SJSA1 (cell line): ENCODE results near the gene MRC2. TPM values are rescaled to one million over a fixed set of nuclear protein-coding genes. Genes with fewer than 3 reads are reported as not detected.
"Not testable (repeated sequence)": the region's sequence is repeated elsewhere in the genome, so short reads cannot be mapped to it uniquely, and the experiment has no call there.

ENCODE experiments used
- DNase-seq, 2 experiments: peaks; one replicate each; pipeline ENCODE4 v3.0.0-alpha.2; 2015 to 2020; ENCODE audit warnings: low spot score in 2 of 2, low read depth in 1 of 2
- H3K27ac ChIP-seq: fragments of 250-450 bp; sonication (Bioruptor Pico); 2 replicates; pipeline ENCODE4 v1.5.1; 2020; ENCODE audit warnings: mild to moderate bottlenecking, moderate library complexity
- H3K27me3 ChIP-seq: fragments of 250-450 bp; sonication (Bioruptor Pico); replicated peaks from 2 replicates; pipeline ENCODE4 v1.5.1; 2020; ENCODE audit warnings: mild to moderate bottlenecking, moderate library complexity
- H3K36me3 ChIP-seq: fragments of 250-450 bp; sonication (Bioruptor Pico); 2 replicates; pipeline ENCODE4 v1.5.1; 2020; ENCODE audit warnings: mild to moderate bottlenecking
- H3K4me1 ChIP-seq: fragments of 250-450 bp; sonication (Bioruptor Pico); replicated peaks from 2 replicates; pipeline ENCODE4 v1.6.1; 2021; ENCODE audit warnings: mild to moderate bottlenecking
- H3K4me3 ChIP-seq: fragments of 250-450 bp; sonication (Bioruptor Pico); 2 replicates; pipeline ENCODE4 v1.5.1; 2020; ENCODE audit warnings: mild to moderate bottlenecking
- H3K9me3 ChIP-seq: fragments of 250-450 bp; sonication (Bioruptor Pico); replicated peaks from 2 replicates; pipeline ENCODE4 v1.5.1; 2020; ENCODE audit warnings: mild to moderate bottlenecking
- total RNA-seq: library from RNA; depleted of rRNA; stranded (reverse); fragments of >200 nt; shearing (Covaris generic); gene quantifications from 2 replicates; pipeline ENCODE4 v1.2.3, GENCODE V29; 2014

The MRC2 gene
- total RNA-seq, 1 experiment from 2014 or later, result 202 TPM

- Histone ChIP-seq H3K27me3 (no peaks in the 10 kb centered on the region), H3K27ac (no peak overlapping the region), H3K4me3 (no peak overlapping the region), H3K9me3 (no peaks in the 10 kb centered on the region), H3K36me3 (peaks cover 86% of the 10 kb centered on the region), H3K4me1 (no peaks in the 10 kb centered on the region)
- DNase-seq, result no peak
Observed at GRCh38 chr17:62599964-62600657, 27.4 kb upstream of the MRC2 start.

GRCh38 chr17:62600805-62601204 is 26.7 kb upstream of the MRC2 start:
- peaks cover 85% of the 10 kb centered on the region for H3K36me3 ChIP-seq
- DNase-seq, result no peak
- H3K27me3 ChIP-seq, result no peaks in the 10 kb centered on the region
- H3K4me1 ChIP-seq, result no peaks in the 10 kb centered on the region
- H3K27ac ChIP-seq, result no peak overlapping the region
- H3K4me3 ChIP-seq, result no peak overlapping the region
- H3K9me3 ChIP-seq, result no peaks in the 10 kb centered on the region

GRCh38 chr17:62601471-62601870 is 26.0 kb upstream of the MRC2 start:
- Histone ChIP-seq H3K4me3 (no peak overlapping the region), H3K27ac (no peak overlapping the region), H3K4me1 (no peaks in the 10 kb centered on the region), H3K9me3 (no peaks in the 10 kb centered on the region), H3K27me3 (no peaks in the 10 kb centered on the region), H3K36me3 (peaks cover 84% of the 10 kb centered on the region)
- DNase-seq, result no peak

- peaks cover 79% of the 10 kb centered on the region for H3K36me3 ChIP-seq
- DNase-seq, result not testable (repeated sequence)
Observed at GRCh38 chr17:62603783-62604182, 23.7 kb upstream of the MRC2 start.

GRCh38 chr17:62605588-62605987 is 21.9 kb upstream of the MRC2 start:
- DNase-seq, result no peak
- no peak overlapping the region for H3K27ac ChIP-seq
- H3K9me3 ChIP-seq, result no peaks in the 10 kb centered on the region
- H3K4me3 ChIP-seq, result no peak overlapping the region
- H3K36me3 ChIP-seq, result peaks cover 79% of the 10 kb centered on the region
- no peaks in the 10 kb centered on the region for H3K27me3 ChIP-seq
- H3K4me1 ChIP-seq, result peaks cover 5% of the 10 kb centered on the region; the same call in 1 of the 2 replicates

More at GRCh38 chr17:62603783-62604182, 23.7 kb upstream of the MRC2 start:
- not testable (repeated sequence) for H3K27ac ChIP-seq, H3K9me3 ChIP-seq, H3K4me1 ChIP-seq, H3K4me3 ChIP-seq, H3K27me3 ChIP-seq

GRCh38 chr17:62611292-62611691 is 16.2 kb upstream of the MRC2 start:
- no peak overlapping the region for H3K4me3 ChIP-seq
- no peak overlapping the region for H3K27ac ChIP-seq
- no peaks in the 10 kb centered on the region for H3K9me3 ChIP-seq
- DNase-seq, result no peak
- no peaks in the 10 kb centered on the region for H3K27me3 ChIP-seq
- H3K4me1 ChIP-seq, result peaks cover 5% of the 10 kb centered on the region; the same call in 1 of the 2 replicates
- H3K36me3 ChIP-seq, result peaks cover 80% of the 10 kb centered on the region

GRCh38 chr17:62611728-62612127 is 15.7 kb upstream of the MRC2 start:
- no peak for DNase-seq
- Histone ChIP-seq H3K4me1 (peaks cover 5% of the 10 kb centered on the region; the same call in 1 of the 2 replicates), H3K4me3 (no peak overlapping the region), H3K27ac (no peak overlapping the region), H3K9me3 (no peaks in the 10 kb centered on the region), H3K36me3 (peaks cover 76% of the 10 kb centered on the region), H3K27me3 (no peaks in the 10 kb centered on the region)

GRCh38 chr17:62612289-62612688 is 15.2 kb upstream of the MRC2 start:
- not testable (repeated sequence) for H3K27ac ChIP-seq, H3K4me3 ChIP-seq, H3K4me1 ChIP-seq, DNase-seq, H3K27me3 ChIP-seq, H3K9me3 ChIP-seq
- H3K36me3 ChIP-seq, result peaks cover 76% of the 10 kb centered on the region

- not testable (repeated sequence) for DNase-seq, H3K27me3 ChIP-seq, H3K9me3 ChIP-seq, H3K27ac ChIP-seq, H3K4me3 ChIP-seq, H3K4me1 ChIP-seq
- H3K36me3 ChIP-seq, result peaks cover 68% of the 10 kb centered on the region
Observed at GRCh38 chr17:62613095-62613494, 14.4 kb upstream of the MRC2 start.

- Histone ChIP-seq H3K27ac (no peak overlapping the region), H3K9me3 (no peaks in the 10 kb centered on the region), H3K27me3 (no peaks in the 10 kb centered on the region), H3K36me3 (peaks cover 57% of the 10 kb centered on the region), H3K4me1 (peaks cover 5% of the 10 kb centered on the region; the same call in 1 of the 2 replicates), H3K4me3 (no peak overlapping the region)
- DNase-seq, result no peak
Observed at GRCh38 chr17:62614142-62614541, 13.3 kb upstream of the MRC2 start.

GRCh38 chr17:62615503-62615902 is 12.0 kb upstream of the MRC2 start:
- Histone ChIP-seq H3K4me3 (no peak overlapping the region), H3K27ac (no peak overlapping the region), H3K9me3 (no peaks in the 10 kb centered on the region)

GRCh38 chr17:62616993-62617893 is 10.2 kb upstream of the MRC2 start:
- no peak for DNase-seq
- no peak overlapping the region for H3K27ac ChIP-seq

More at GRCh38 chr17:62615503-62615902, 12.0 kb upstream of the MRC2 start:
- no peaks in the 10 kb centered on the region for H3K4me1 ChIP-seq
- DNase-seq, result no peak
- H3K36me3 ChIP-seq, result peaks cover 44% of the 10 kb centered on the region
- H3K27me3 ChIP-seq, result no peaks in the 10 kb centered on the region

GRCh38 chr17:62617894-62618472 is 9.5 kb upstream of the MRC2 start:
- no peak overlapping the region for H3K4me3 ChIP-seq
- H3K36me3 ChIP-seq, result peaks cover 27% of the 10 kb centered on the region
- no peak overlapping the region for H3K27ac ChIP-seq
- H3K27me3 ChIP-seq, result no peaks in the 10 kb centered on the region
- no peak for DNase-seq
- H3K4me1 ChIP-seq, result no peaks in the 10 kb centered on the region
- H3K9me3 ChIP-seq, result no peaks in the 10 kb centered on the region

More at GRCh38 chr17:62616993-62617893, 10.2 kb upstream of the MRC2 start:
- Histone ChIP-seq H3K9me3 (no peaks in the 10 kb centered on the region), H3K27me3 (no peaks in the 10 kb centered on the region), H3K4me3 (no peak overlapping the region), H3K4me1 (no peaks in the 10 kb centered on the region), H3K36me3 (peaks cover 26% of the 10 kb centered on the region)
